GM19351 (cell line): ENCODE results near the gene FLNB.

ENCODE experiments used
- ATAC-seq: cut with Tn5 transposase; IDR thresholded peaks from one replicate; pipeline ENCODE4 v1.9.1; 2021; ENCODE audit warnings: mild to moderate bottlenecking, moderate library complexity; ENCODE audit not compliant: unreplicated experiment

Gene FLNB

GRCh38 chr3:58009026-58009748, 965 bp downstream of the FLNB start:
- ATAC-seq: no peak

- no peak for ATAC-seq
Measured at GRCh38 chr3:58009749-58010535, 1.7 kb downstream of the FLNB start.

- ATAC-seq: no peak
Measured at GRCh38 chr3:58010562-58010961, 2.3 kb downstream of the FLNB start.

- no peak for ATAC-seq
Measured at GRCh38 chr3:58011580-58011979, 3.4 kb downstream of the FLNB start.

GRCh38 chr3:58012302-58012701, 4.1 kb downstream of the FLNB start:
- no peak for ATAC-seq

GRCh38 chr3:58013099-58013498, 4.9 kb downstream of the FLNB start:
- ATAC-seq: no peak

- ATAC-seq: no peak
Measured at GRCh38 chr3:58013973-58014649, 5.9 kb downstream of the FLNB start.

- no peak for ATAC-seq
Measured at GRCh38 chr3:58015520-58015915, 7.3 kb downstream of the FLNB start.

- ATAC-seq: no peak
Measured at GRCh38 chr3:58016710-58017109, 8.5 kb downstream of the FLNB start.

GRCh38 chr3:58018892-58019742, 10.9 kb downstream of the FLNB start:
- ATAC-seq: no peak

GRCh38 chr3:58020783-58021071, 12.5 kb downstream of the FLNB start:
- no peak for ATAC-seq

- ATAC-seq: no peak
Measured at GRCh38 chr3:58021072-58021959, 13.1 kb downstream of the FLNB start.

GRCh38 chr3:58021962-58022361, 13.7 kb downstream of the FLNB start:
- no peak for ATAC-seq

GRCh38 chr3:58022490-58022889, 14.3 kb downstream of the FLNB start:
- no peak for ATAC-seq

- no peak for ATAC-seq
Measured at GRCh38 chr3:58023531-58023930, 15.3 kb downstream of the FLNB start.

- no peak for ATAC-seq
Measured at GRCh38 chr3:58025406-58025805, 17.2 kb downstream of the FLNB start.

GRCh38 chr3:58025837-58026569, 17.8 kb downstream of the FLNB start:
- no peak for ATAC-seq

- no peak for ATAC-seq
Measured at GRCh38 chr3:58026598-58026997, 18.4 kb downstream of the FLNB start.

GRCh38 chr3:58027704-58028317, 19.6 kb downstream of the FLNB start:
- ATAC-seq: no peak
